Keratinocyte (primary cell): ENCODE data around the gene CTIF. TPM values are rescaled to one million over a fixed set of nuclear protein-coding genes. Genes with fewer than 3 reads are reported as not detected.
A peak's percentile ranks its signal among the peaks of the same experiment; 100 is the strongest.

Experiments used
- DNase-seq: peaks from one replicate; pipeline ENCODE4 v3.0.0-alpha.2; 2011; ENCODE audit warnings: low read depth, missing footprints, low spot score
- FAIRE-seq: peaks from 2 replicates; lab custom pipeline; 2011; peaks lifted over from hg19 to GRCh38; lab: Jason Lieb, UNC
- H2AFZ ChIP-seq: 2 replicates; pipeline ENCODE4 v1.6.0; 2012; ENCODE audit warnings: low read length, control low read depth, inconsistent platforms; ENCODE audit not compliant: control insufficient read depth
- H3K27ac ChIP-seq: 2 replicates; pipeline ENCODE4 v1.5.1; 2011; ENCODE audit warnings: low read length; ENCODE audit not compliant: control insufficient read depth, insufficient read depth
- H3K27me3 ChIP-seq: 3 replicates; pipeline ENCODE4 v1.6.0; 2011; ENCODE audit warnings: low read length; ENCODE audit not compliant: control insufficient read depth, insufficient read depth; ENCODE audit errors: extremely low read depth
- H3K36me3 ChIP-seq, 2 experiments: 2 replicates in 1 of 2; 3 replicates in 1 of 2; pipeline ENCODE4 v1.5.1; 2011; ENCODE audit warnings: low read length in 2 of 2, mild to moderate bottlenecking in 1 of 2; ENCODE audit not compliant: control insufficient read depth in 2 of 2, insufficient read depth in 2 of 2; ENCODE audit errors: extremely low read depth in 1 of 2
- H3K4me1 ChIP-seq: 3 replicates; pipeline ENCODE4 v1.5.1; 2011; ENCODE audit warnings: low read length; ENCODE audit not compliant: control insufficient read depth, insufficient read depth; ENCODE audit errors: extremely low read depth
- H3K4me2 ChIP-seq: 3 replicates; pipeline ENCODE4 v1.6.0; 2011; ENCODE audit warnings: low read depth, low read length; ENCODE audit not compliant: control insufficient read depth, insufficient read depth; ENCODE audit errors: extremely low read depth
- H3K4me3 ChIP-seq, 3 experiments: fragments of 200-600 bp in 1 of 3; sonication (generic) in 1 of 3; 2 replicates in 2 of 3; 3 replicates in 1 of 3; pipeline ENCODE4 v1.5.1; 2011 to 2016; ENCODE audit warnings: low read length in 3 of 3, mild to moderate bottlenecking in 3 of 3, control low read depth in 2 of 3, inconsistent platforms in 1 of 3, low read depth in 1 of 3, mixed read lengths in 1 of 3, mixed run types in 1 of 3, moderate library complexity in 1 of 3; ENCODE audit not compliant: control insufficient read depth in 2 of 3, insufficient read depth in 2 of 3; ENCODE audit errors: extremely low read depth in 1 of 3
- H3K79me2 ChIP-seq: 2 replicates; pipeline ENCODE4 v1.6.0; 2012; ENCODE audit warnings: low read length; ENCODE audit not compliant: control insufficient read depth, insufficient read depth
- H3K9ac ChIP-seq: 3 replicates; pipeline ENCODE4 v1.6.0; 2011; ENCODE audit warnings: low read length; ENCODE audit not compliant: control insufficient read depth, insufficient read depth; ENCODE audit errors: extremely low read depth
- H3K9me1 ChIP-seq: 3 replicates; pipeline ENCODE4 v1.6.0; 2011; ENCODE audit warnings: low read length; ENCODE audit not compliant: control insufficient read depth, insufficient read depth; ENCODE audit errors: extremely low read depth
- H3K9me3 ChIP-seq: 2 replicates; pipeline ENCODE4 v1.5.1; 2012; ENCODE audit warnings: low read depth, low read length; ENCODE audit not compliant: control insufficient read depth
- H4K20me1 ChIP-seq: 3 replicates; pipeline ENCODE4 v1.6.0; 2011; ENCODE audit warnings: low read length; ENCODE audit not compliant: control insufficient read depth, insufficient read depth; ENCODE audit errors: extremely low read depth
- EZH2 ChIP-seq: IDR thresholded peaks from one replicate; pipeline ENCODE4 v1.6.1; 2012; ENCODE audit warnings: inconsistent platforms, mild to moderate bottlenecking, low read length, moderate library complexity
- dilution Hi-C: fragments of 300-500 bp; cut with MboI; formaldehyde crosslinking; loops from one replicate; pipeline ENCODE4 v1.7.0; 2020; ENCODE audit warnings: low sequenced_read_pairs; ENCODE audit not compliant: extremely low pct_ligation_motif_present
- polyA plus RNA-seq, 5 experiments: library from polyadenylated mRNA; depleted of rRNA in 3 of 5; stranded (reverse) in 3 of 5; stranded (forward) in 1 of 5; unstranded in 1 of 5; fragments of >200 nt; gene quantifications; 1 replicate in 1 of 5; 2 replicates in 3 of 5; 3 replicates in 1 of 5; pipeline versions ENCODE4 v1.2.1 to v1.2.3, GENCODE V29; 2011 to 2012; ENCODE audit warnings: missing spikeins in 2 of 5, low read depth in 1 of 5, low replicate concordance in 1 of 5
- TF ChIP-seq, protein P1 (sequence below), 3 experiments: IDR thresholded peaks in 1 of 3; conservative IDR thresholded peaks in 1 of 3; optimal IDR thresholded peaks in 1 of 3; 2 replicates in 2 of 3; 3 replicates in 1 of 3; pipeline versions ENCODE3 to v1.5.1; 2011; ENCODE audit warnings: low read length in 3 of 3, mild to moderate bottlenecking in 3 of 3, moderate library complexity in 2 of 3, control low read depth in 1 of 3, inconsistent platforms in 1 of 3; ENCODE audit not compliant: insufficient read depth in 2 of 3; ENCODE audit errors: extremely low read depth in 1 of 3

Gene CTIF
- polyA plus RNA-seq, 1 donor (not counting 4 experiments of a cell fraction or from before 2014, with no cell fraction given): 15.0 TPM

DNA sequence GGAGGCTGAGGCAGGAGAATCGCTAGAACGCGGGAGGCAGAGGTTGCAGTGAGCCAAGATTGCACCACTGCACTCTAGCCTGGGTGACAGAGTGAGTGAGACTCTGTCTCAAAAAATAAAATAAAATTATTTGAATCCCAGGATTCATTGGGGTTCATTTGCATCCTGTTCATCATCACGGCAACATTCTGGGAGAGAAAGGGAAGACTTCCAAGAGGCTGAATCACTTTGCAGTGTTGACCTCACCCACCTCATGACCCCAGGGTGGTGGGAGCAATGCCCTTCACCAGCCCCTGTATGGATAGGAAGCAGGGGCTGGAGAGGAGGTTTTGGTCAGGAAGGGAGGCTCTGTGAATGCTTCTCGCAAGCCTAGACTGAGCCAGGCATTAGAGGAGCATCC lies 195.6 kb downstream of the CTIF start:
- Histone ChIP-seq H3K9me3 (no peaks in the 10 kb centered on the region), H3K9me1 (no peaks in the 10 kb centered on the region), H3K27ac (no peak overlapping the region), H3K4me1 (peaks cover 35% of the 10 kb centered on the region), H3K36me3 (peaks cover 0 to 1% of the 10 kb centered on the region in 2 experiments), H4K20me1 (no peaks in the 10 kb centered on the region), H3K27me3 (no peaks in the 10 kb centered on the region), H3K4me3 (no peak overlapping the region), H3K9ac (no peak overlapping the region), H3K4me2 (no peak overlapping the region), H2AFZ (no peak overlapping the region), H3K79me2 (no peaks in the 10 kb centered on the region)
- DNase-seq: no peak
- no peak for FAIRE-seq
- no peak for TF ChIP-seq EZH2
- TF ChIP-seq, protein P1, sequence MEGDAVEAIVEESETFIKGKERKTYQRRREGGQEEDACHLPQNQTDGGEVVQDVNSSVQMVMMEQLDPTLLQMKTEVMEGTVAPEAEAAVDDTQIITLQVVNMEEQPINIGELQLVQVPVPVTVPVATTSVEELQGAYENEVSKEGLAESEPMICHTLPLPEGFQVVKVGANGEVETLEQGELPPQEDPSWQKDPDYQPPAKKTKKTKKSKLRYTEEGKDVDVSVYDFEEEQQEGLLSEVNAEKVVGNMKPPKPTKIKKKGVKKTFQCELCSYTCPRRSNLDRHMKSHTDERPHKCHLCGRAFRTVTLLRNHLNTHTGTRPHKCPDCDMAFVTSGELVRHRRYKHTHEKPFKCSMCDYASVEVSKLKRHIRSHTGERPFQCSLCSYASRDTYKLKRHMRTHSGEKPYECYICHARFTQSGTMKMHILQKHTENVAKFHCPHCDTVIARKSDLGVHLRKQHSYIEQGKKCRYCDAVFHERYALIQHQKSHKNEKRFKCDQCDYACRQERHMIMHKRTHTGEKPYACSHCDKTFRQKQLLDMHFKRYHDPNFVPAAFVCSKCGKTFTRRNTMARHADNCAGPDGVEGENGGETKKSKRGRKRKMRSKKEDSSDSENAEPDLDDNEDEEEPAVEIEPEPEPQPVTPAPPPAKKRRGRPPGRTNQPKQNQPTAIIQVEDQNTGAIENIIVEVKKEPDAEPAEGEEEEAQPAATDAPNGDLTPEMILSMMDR (optimal IDR thresholded peaks at IDR 0.05 in 1 of 3, IDR thresholded peaks at IDR 0.05 in 1 of 3, conservative IDR thresholded peaks at IDR 0.05 in 1 of 3; ENCODE audit: extremely low read depth in 1 of 3, insufficient read depth in 2 of 3, low read length in 3 of 3): no peak
- dilution Hi-C loops: no loop called here

DNA sequence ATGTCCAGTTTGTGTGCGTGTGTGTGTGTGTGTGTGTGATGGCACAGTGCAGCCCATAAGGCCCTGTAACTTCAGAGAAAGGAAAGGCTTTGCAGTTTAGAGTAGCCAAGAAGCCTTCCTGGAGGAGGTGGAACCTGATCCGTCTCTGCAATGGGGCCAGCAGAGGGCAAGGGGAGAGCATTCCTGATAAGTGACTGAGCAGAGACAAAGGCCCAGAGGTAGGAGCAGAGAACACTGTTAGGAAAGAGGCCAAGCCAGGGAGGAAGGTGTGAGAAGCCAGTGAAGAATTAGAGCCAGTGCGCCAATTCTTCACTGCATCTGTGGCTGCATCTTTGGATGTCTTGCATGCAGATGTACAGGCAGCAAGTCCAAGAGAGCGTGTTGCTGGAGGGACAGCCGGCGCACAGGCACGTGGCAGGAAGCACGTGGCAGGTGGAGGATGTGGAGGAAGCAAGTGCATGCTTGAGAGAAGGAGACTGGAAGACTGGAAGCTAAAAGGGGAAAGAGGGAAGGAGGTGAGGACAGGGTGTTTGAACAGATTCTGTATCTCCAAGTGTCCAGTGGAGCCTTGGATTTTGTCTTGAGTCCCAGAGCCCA lies 196.3 kb downstream of the CTIF start:
- Histone ChIP-seq H3K9me1 (no peaks in the 10 kb centered on the region), H3K27me3 (no peaks in the 10 kb centered on the region), H3K27ac (no peak overlapping the region), H4K20me1 (no peaks in the 10 kb centered on the region), H2AFZ (no peak overlapping the region), H3K4me2 (no peak overlapping the region), H3K4me3 (no peak overlapping the region), H3K4me1 (peaks cover 35% of the 10 kb centered on the region), H3K79me2 (no peaks in the 10 kb centered on the region), H3K36me3 (peaks cover 0 to 1% of the 10 kb centered on the region in 2 experiments), H3K9me3 (no peaks in the 10 kb centered on the region), H3K9ac (no peak overlapping the region)
- dilution Hi-C loops: no loop called here
- DNase-seq (peak; percentile 13), FAIRE-seq (peak; percentile 96)
- TF ChIP-seq EZH2: no peak
- TF ChIP-seq, protein P1 (optimal IDR thresholded peaks at IDR 0.05 in 1 of 3, IDR thresholded peaks at IDR 0.05 in 1 of 3, conservative IDR thresholded peaks at IDR 0.05 in 1 of 3; ENCODE audit: extremely low read depth in 1 of 3, insufficient read depth in 2 of 3, low read length in 3 of 3): peak in 1 of 3 experiments; percentile 13
